ENCODE measurements around the gene TIGD6. TPM values are rescaled to one million over a fixed set of nuclear protein-coding genes. Genes with fewer than 3 reads are reported as not detected.
A peak's percentile ranks its signal among the peaks of the same experiment; 100 is the strongest.

Gene TIGD6
- total RNA-seq, 3 donors from 2014 or later, result 1.9 to 2.4 (median 2.1) TPM

GRCh38 chr5:149975409-149975808, 25.0 kb downstream of the TIGD6 start:
- Mint-ChIP-seq H3K9me3 (no peaks in the 10 kb centered on the region), H3K27me3 (ENCODE audit: low read depth) (no peaks in the 10 kb centered on the region), H3K4me1 (ENCODE audit: low read depth) (peaks cover 9% of the 10 kb centered on the region), H3K4me3 (no peak overlapping the region), H3K36me3 (ENCODE audit: insufficient read depth) (peaks cover 27% of the 10 kb centered on the region)
- DNase-seq (no peak), ATAC-seq (no peak)

- no peaks in the 10 kb centered on the region for H3K27me3 Mint-ChIP-seq (ENCODE audit: low read depth)
- H3K9me3 Mint-ChIP-seq, result no peaks in the 10 kb centered on the region
- H3K4me1 Mint-ChIP-seq (ENCODE audit: low read depth), result peaks cover 13% of the 10 kb centered on the region
- DNase-seq (no peak), ATAC-seq (no peak)
- H3K36me3 Mint-ChIP-seq (ENCODE audit: insufficient read depth), result peaks cover 13% of the 10 kb centered on the region
- H3K4me3 Mint-ChIP-seq, result no peak overlapping the region
These were observed 31.1 kb downstream of the TIGD6 start for GRCh38 chr5:149969181-149969930.

GRCh38 chr5:149966946-149967345, 33.5 kb downstream of the TIGD6 start:
- H3K36me3 Mint-ChIP-seq (ENCODE audit: insufficient read depth), result peaks cover 12% of the 10 kb centered on the region
- DNase-seq, result no peak
- H3K9me3 Mint-ChIP-seq, result no peaks in the 10 kb centered on the region

GRCh38 chr5:149963729-149964128, 36.7 kb downstream of the TIGD6 start:
- H3K4me1 Mint-ChIP-seq (ENCODE audit: low read depth), result peaks cover 32% of the 10 kb centered on the region
- no peak for ATAC-seq
- peaks cover 2% of the 10 kb centered on the region for H3K36me3 Mint-ChIP-seq (ENCODE audit: insufficient read depth)
- no peak for DNase-seq
- H3K27me3 Mint-ChIP-seq (ENCODE audit: low read depth), result no peaks in the 10 kb centered on the region
- H3K9me3 Mint-ChIP-seq, result no peaks in the 10 kb centered on the region
- no peak overlapping the region for H3K4me3 Mint-ChIP-seq

More at GRCh38 chr5:149966946-149967345, 33.5 kb downstream of the TIGD6 start:
- Mint-ChIP-seq H3K4me3 (no peak overlapping the region), H3K27me3 (ENCODE audit: low read depth) (no peaks in the 10 kb centered on the region), H3K4me1 (ENCODE audit: low read depth) (peaks cover 19% of the 10 kb centered on the region)
- no peak for ATAC-seq

GRCh38 chr5:149962601-149963300, 37.7 kb downstream of the TIGD6 start:
- Mint-ChIP-seq H3K36me3 (ENCODE audit: insufficient read depth) (peaks cover 2% of the 10 kb centered on the region), H3K4me3 (no peak overlapping the region), H3K4me1 (ENCODE audit: low read depth) (peaks cover 32% of the 10 kb centered on the region), H3K27me3 (ENCODE audit: low read depth) (no peaks in the 10 kb centered on the region), H3K9me3 (no peaks in the 10 kb centered on the region)
- ATAC-seq, result no peak
- DNase-seq, result no peak

- peak overlapping the region; percentile 93 for H3K4me3 Mint-ChIP-seq
- H3K4me1 Mint-ChIP-seq (ENCODE audit: low read depth), result peaks cover 30% of the 10 kb centered on the region
- no peaks in the 10 kb centered on the region for H3K27me3 Mint-ChIP-seq (ENCODE audit: low read depth)
- H3K9me3 Mint-ChIP-seq, result no peaks in the 10 kb centered on the region
- DNase-seq (no peak), ATAC-seq (no peak)
- H3K36me3 Mint-ChIP-seq (ENCODE audit: insufficient read depth), result peaks cover 2% of the 10 kb centered on the region
These were observed 38.5 kb downstream of the TIGD6 start for GRCh38 chr5:149961957-149962409.

- ATAC-seq (no peak), DNase-seq (no peak)
- Mint-ChIP-seq H3K27me3 (ENCODE audit: low read depth) (no peaks in the 10 kb centered on the region), H3K36me3 (ENCODE audit: insufficient read depth) (peaks cover 2% of the 10 kb centered on the region), H3K4me3 (peak overlapping the region; percentile 93), H3K9me3 (no peaks in the 10 kb centered on the region), H3K4me1 (ENCODE audit: low read depth) (peaks cover 30% of the 10 kb centered on the region)
These were observed 39.2 kb downstream of the TIGD6 start for GRCh38 chr5:149961186-149961685.

GRCh38 chr5:149960272-149961185, 39.9 kb downstream of the TIGD6 start, which contains the start of gene SLC26A2:
Gene SLC26A2, plus strand, starts transcription at chr5:149960758. Its CDS starts 16,895 bp downstream, at chr5:149977653.
- Mint-ChIP-seq H3K27me3 (ENCODE audit: low read depth) (no peaks in the 10 kb centered on the region), H3K4me3 (peak within 1 kb of the TSS; percentile 93), H3K36me3 (ENCODE audit: insufficient read depth) (peaks cover 2% of the 10 kb centered on the region), H3K9me3 (no peaks in the 10 kb centered on the region), H3K4me1 (ENCODE audit: low read depth) (peaks cover 30% of the 10 kb centered on the region)
- peak; percentile 90 for DNase-seq
- peak; percentile 98 for ATAC-seq

GRCh38 chr5:149959406-149960236, 40.8 kb downstream of the TIGD6 start:
- peaks cover 30% of the 10 kb centered on the region for H3K4me1 Mint-ChIP-seq (ENCODE audit: low read depth)
- peaks cover 2% of the 10 kb centered on the region for H3K36me3 Mint-ChIP-seq (ENCODE audit: insufficient read depth)
- ATAC-seq (peak; percentile 55 to 59), DNase-seq (peak; percentile 44)
- no peaks in the 10 kb centered on the region for H3K27me3 Mint-ChIP-seq (ENCODE audit: low read depth)
- no peaks in the 10 kb centered on the region for H3K9me3 Mint-ChIP-seq
- peak overlapping the region; percentile 93 for H3K4me3 Mint-ChIP-seq

GRCh38 chr5:149957855-149958254, 42.6 kb downstream of the TIGD6 start:
- H3K27me3 Mint-ChIP-seq (ENCODE audit: low read depth), result no peaks in the 10 kb centered on the region
- ATAC-seq (no peak), DNase-seq (no peak)
- H3K9me3 Mint-ChIP-seq, result no peaks in the 10 kb centered on the region
- peaks cover 2% of the 10 kb centered on the region for H3K36me3 Mint-ChIP-seq (ENCODE audit: insufficient read depth)
- H3K4me1 Mint-ChIP-seq (ENCODE audit: low read depth), result peaks cover 30% of the 10 kb centered on the region
- H3K4me3 Mint-ChIP-seq, result no peak overlapping the region

- Mint-ChIP-seq H3K9me3 (no peaks in the 10 kb centered on the region), H3K36me3 (ENCODE audit: insufficient read depth) (no peaks in the 10 kb centered on the region), H3K27me3 (ENCODE audit: low read depth) (peaks cover 4% of the 10 kb centered on the region), H3K4me1 (ENCODE audit: low read depth) (peaks cover 18% of the 10 kb centered on the region), H3K4me3 (no peak overlapping the region)
- ATAC-seq, result no peak
- no peak for DNase-seq
These were observed 43.8 kb downstream of the TIGD6 start for GRCh38 chr5:149956685-149957084.

GRCh38 chr5:149954798-149955197, 45.7 kb downstream of the TIGD6 start:
- Mint-ChIP-seq H3K36me3 (ENCODE audit: insufficient read depth) (no peaks in the 10 kb centered on the region), H3K9me3 (no peaks in the 10 kb centered on the region), H3K4me3 (no peak overlapping the region), H3K4me1 (ENCODE audit: low read depth) (peaks cover 6% of the 10 kb centered on the region), H3K27me3 (ENCODE audit: low read depth) (peaks cover 7% of the 10 kb centered on the region)
- no peak for DNase-seq
- no peak for ATAC-seq

- H3K4me1 Mint-ChIP-seq (ENCODE audit: low read depth), result no peaks in the 10 kb centered on the region
- peaks cover 7% of the 10 kb centered on the region for H3K27me3 Mint-ChIP-seq (ENCODE audit: low read depth)
- H3K4me3 Mint-ChIP-seq, result no peak overlapping the region
- ATAC-seq, result no peak
- H3K36me3 Mint-ChIP-seq (ENCODE audit: insufficient read depth), result no peaks in the 10 kb centered on the region
- no peak for DNase-seq
- H3K9me3 Mint-ChIP-seq, result no peaks in the 10 kb centered on the region
These were observed 46.9 kb downstream of the TIGD6 start for GRCh38 chr5:149953436-149954121.

Data from activated T-cell treated with anti-CD3 and anti-CD28 coated beads, Interleukin-2, amount 50 U/mL, for 4 hours (primary cell).